Motor neuron (in vitro differentiated cells): Measurements from ENCODE around the gene FIBCD1. TPM values are rescaled to one million over a fixed set of nuclear protein-coding genes. Genes with fewer than 3 reads are reported as not detected.

ENCODE experiments used
- ATAC-seq, 8 experiments: fragments of 200-7000 bp; cut with Tn5 transposase; replicated peaks in 6 of 8; 2 replicates each; pipeline ENCODE4 v1.8.0; 2021; ENCODE audit warnings: mild to moderate bottlenecking in 8 of 8, moderate library complexity in 8 of 8
- H3K27ac ChIP-seq, 2 donors: fragments of 250-450 bp; sonication (Bioruptor Pico); 2 replicates each; pipeline ENCODE4 v1.9.0; 2021; ENCODE audit warnings: antibody characterized with exemption in 2 of 2, mild to moderate bottlenecking in 2 of 2, moderate library complexity in 1 of 2
- H3K4me1 ChIP-seq, 2 donors: fragments of 250-450 bp; sonication (Bioruptor Pico); replicated peaks in 1 of 2; 2 replicates each; pipeline ENCODE4 v1.6.1; 2021; ENCODE audit warnings: antibody characterized with exemption in 2 of 2, mild to moderate bottlenecking in 2 of 2, moderate library complexity in 1 of 2
- H3K4me3 ChIP-seq, 5 donors: fragments of 250-450 bp; sonication (Bioruptor Pico); 2 replicates each; pipeline ENCODE4 v1.9.0; 2021; ENCODE audit warnings: antibody characterized with exemption in 5 of 5, mild to moderate bottlenecking in 5 of 5, moderate library complexity in 4 of 5
- WGBS, 10 experiments: fragments of 450-650 bp; shearing (Covaris generic); methylation state at CpG; one replicate each; pipeline ENCODE4 v1.0.0; 2022; 5-methylcytosine and 5-hydroxymethylcytosine counted together
- in situ Hi-C, 9 experiments: fragments of 400-800 bp; cut with MboI; loops; one replicate each; pipeline ENCODE4 v1.15.0; 2021; ENCODE audit warnings: low sequenced_read_pairs in 9 of 9, low pct_unique_long_range_greater_than_20kb in 2 of 9; ENCODE audit not compliant: unreplicated experiment in 9 of 9
- total RNA-seq, 8 experiments: library from RNA; unstranded; fragments of 300-600 nt; gene quantifications; 2 replicates each; pipeline versions ENCODE4 v1.2.3 to v1.2.4, GENCODE V29; 2022

FIBCD1 gene, protein sequence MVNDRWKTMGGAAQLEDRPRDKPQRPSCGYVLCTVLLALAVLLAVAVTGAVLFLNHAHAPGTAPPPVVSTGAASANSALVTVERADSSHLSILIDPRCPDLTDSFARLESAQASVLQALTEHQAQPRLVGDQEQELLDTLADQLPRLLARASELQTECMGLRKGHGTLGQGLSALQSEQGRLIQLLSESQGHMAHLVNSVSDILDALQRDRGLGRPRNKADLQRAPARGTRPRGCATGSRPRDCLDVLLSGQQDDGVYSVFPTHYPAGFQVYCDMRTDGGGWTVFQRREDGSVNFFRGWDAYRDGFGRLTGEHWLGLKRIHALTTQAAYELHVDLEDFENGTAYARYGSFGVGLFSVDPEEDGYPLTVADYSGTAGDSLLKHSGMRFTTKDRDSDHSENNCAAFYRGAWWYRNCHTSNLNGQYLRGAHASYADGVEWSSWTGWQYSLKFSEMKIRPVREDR
- 1 to 10 TPM in 3 of 8 experiments, under 1 TPM in 5; 0.40 to 2.4 (median 0.54) TPM for total RNA-seq

DNA sequence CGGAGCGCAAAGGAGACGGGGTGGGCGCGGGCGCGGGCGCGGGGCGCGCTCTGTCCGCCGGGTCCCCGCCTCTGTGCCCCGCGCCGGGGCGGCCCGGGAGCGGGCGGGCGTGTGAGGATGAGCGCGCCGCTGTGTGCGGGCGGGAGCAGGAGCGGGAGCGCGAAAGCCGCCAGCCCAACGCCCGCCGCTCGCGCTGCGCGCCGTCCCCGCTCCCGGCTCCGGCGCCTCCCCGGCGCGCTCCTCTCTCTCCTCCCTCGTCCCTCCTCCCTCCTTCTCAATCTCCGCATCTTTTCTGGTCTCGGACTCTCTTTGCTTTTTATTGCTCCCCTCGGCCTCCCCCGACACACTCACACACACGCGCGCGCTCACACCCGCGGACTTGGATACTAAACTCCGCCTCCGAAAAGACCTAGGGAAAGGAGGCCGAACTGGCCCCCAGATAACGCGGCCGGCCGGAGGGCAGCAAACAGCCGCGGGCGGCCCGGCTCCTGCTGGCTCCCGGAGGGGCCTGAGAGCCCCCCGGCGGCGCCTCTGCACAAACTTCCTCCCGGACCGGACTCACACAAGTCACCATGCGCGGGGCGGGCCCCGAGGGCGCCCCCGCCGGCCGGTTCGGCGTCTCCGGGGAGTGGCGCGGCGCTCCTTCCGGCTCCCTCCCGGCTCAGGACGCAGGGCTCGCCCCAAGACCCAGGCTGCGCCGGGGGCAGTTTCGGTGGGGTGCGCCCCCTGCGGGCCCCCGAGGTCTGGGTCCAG lies at the start of gene FIBCD1:
Gene FIBCD1, minus strand, starts transcription at position 596 of the 753 bp plus-strand sequence. CDS start 640 bp downstream, outside the sequence.
- Histone ChIP-seq H3K4me1 (peaks cover 4 to 23% of the 10 kb centered on the region in 2 donors), H3K4me3 (peak within 1 kb of the TSS; percentile 35 to 43 (median 38)), H3K27ac (peak within 1 kb of the TSS; percentile 19 to 51)
- ATAC-seq, result peak; percentile 33 to 73 (median 59)
- 0 to 3% (median 0%) methylated on average over 3 to 6 of the region's 98 CpGs; no CpG with 5 or more reads in 7 of the 10 experiments for WGBS, 10 experiments
- in situ Hi-C loops, result no loop called here

DNA sequence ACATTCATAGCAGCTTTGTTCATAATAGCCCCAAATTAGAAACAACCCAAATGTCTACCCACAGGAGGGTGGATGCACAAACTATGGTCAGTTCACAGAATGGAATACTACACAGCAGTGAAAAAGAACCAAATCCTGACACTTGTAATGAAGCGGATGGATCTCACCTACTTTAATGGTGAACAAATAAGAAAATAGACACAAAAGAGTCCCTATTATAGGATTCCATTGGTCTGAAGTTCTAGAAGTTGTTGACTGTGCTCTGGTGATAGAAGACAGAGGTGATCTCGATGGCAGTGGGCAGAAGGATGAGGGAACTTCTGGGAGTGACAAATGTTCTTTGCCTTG lies 49.3 kb upstream of the FIBCD1 start:
- no peak for ATAC-seq
- no peak overlapping the region for H3K27ac ChIP-seq
- H3K4me3 ChIP-seq, result no peak overlapping the region
- 57 to 100% (median 100%) methylated on average over 1 to 2 of the region's 2 CpGs; no CpG with 5 or more reads in 2 of the 10 experiments for WGBS, 10 experiments
- H3K4me1 ChIP-seq, result peaks cover 55 to 61% of the 10 kb centered on the region in 2 donors
- in situ Hi-C loops, result loop anchor here in 4 of 9 experiments (25.0 kb wide), 3 partner anchors 99 to 276 kb away; partner anchors contain the start of gene AIF1L (in 1 of the 4)

DNA sequence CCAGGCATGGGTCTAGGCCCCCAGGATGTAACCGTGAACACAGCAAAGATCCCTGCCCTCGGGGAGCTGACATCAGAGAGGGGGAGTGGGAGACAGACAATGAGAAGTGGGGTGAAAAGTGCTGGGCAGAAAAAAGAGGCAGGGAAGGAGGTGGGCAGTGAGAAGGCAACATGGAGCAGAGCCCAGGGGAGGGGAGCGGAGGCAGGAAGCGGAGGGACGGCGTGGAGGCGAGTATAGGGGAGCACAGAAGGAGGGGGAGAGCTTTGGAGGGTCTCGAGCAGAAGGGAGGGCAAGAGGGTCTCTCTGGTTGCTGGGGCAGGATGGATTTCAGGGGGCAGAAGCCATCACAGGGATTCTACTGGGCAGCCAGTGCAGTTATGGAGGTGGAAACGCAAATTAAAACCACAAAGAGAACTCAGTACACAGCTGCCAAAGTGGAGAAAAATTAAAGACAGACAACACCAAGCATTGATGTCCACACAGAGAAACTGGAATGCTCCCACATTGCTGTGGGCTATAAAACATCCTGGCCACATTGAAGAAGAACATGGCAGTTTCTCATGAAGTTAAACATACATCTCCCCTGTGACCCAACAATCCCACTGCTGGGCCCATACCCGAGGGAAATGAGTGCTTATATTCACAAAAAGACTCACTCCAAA lies 48.8 kb upstream of the FIBCD1 start:
- Histone ChIP-seq H3K4me1 (peaks cover 60 to 65% of the 10 kb centered on the region in 2 donors), H3K4me3 (no peak overlapping the region), H3K27ac (peak overlapping the region; percentile 17 to 68)
- ATAC-seq, result no peak
- 17 to 92% (median 69%) methylated on average over 1 to 10 of the region's 10 CpGs; no CpG with 5 or more reads in 3 of the 10 experiments for WGBS, 10 experiments
- in situ Hi-C loops, result loop anchor here in 4 of 9 experiments (25.0 kb wide), 3 partner anchors 99 to 276 kb away; partner anchors contain the start of gene AIF1L (in 1 of the 4)

DNA sequence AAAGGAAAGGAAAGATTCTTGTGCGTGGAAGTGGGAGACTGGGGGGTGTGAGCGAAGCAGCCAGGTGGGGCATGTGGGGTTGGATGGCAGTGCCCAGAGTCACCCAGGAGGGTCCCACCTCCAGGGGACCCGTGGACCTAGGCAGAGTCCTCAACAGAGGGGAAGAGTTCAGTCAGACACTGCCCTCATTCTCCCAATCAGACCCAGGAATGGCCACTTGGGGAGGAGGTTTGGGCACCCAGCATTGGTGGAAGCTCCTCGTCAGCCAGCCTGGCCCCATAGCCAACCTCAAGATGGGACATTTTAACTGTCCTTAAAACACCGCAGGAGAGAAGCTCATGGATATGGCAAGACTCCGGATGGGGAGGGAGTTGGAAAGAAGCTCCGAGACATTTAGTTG lies 48.0 kb upstream of the FIBCD1 start:
- peaks cover 65 to 73% of the 10 kb centered on the region in 2 donors for H3K4me1 ChIP-seq
- no peak for ATAC-seq
- 75 to 100% (median 82%) methylated on average over 1 to 6 of the region's 7 CpGs; no CpG with 5 or more reads in 4 of the 10 experiments for WGBS, 10 experiments
- no peak overlapping the region for H3K4me3 ChIP-seq
- in situ Hi-C loops, result loop anchor here in 4 of 9 experiments (25.0 kb wide), 3 partner anchors 100 to 275 kb away; partner anchors contain the start of gene AIF1L (in 1 of the 4)
- H3K27ac ChIP-seq, result peak overlapping the region; percentile 68 to 72

DNA sequence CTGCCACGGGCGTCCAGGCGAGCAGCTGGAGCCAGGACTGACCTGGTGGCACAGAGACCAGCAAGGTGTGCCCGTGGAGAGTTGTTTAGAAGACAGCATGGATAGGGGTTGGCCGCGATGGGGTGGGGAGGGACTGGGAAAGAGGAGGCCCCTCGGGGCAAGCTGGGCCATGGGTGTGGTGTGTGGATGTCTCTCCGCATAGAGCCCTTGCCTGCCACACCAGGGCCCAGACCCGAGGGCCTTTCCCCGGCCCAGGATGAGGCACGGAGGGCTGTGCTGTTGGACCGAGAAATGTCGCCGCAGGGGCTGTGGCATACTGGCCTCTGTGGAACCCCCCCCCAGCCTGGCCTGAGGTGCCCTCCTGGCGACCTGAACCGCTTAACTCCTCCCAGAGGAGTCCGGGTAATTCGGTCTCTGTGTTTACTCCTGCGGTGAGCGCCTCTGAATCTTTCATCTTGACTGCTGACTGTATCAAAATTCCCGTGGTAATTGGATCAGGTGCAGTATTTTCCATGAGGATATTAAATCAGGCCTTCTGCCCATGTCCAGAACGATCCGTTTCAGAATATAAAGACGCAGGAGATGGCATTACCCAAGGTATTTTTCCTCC lies 47.4 kb upstream of the FIBCD1 start:
- in situ Hi-C loops, result loop anchor here in 4 of 9 experiments (25.0 kb wide), 3 partner anchors 101 to 274 kb away; partner anchors contain the start of gene AIF1L (in 1 of the 4)
- peak in 7 of 8 experiments; percentile 19 to 94 (median 35) for ATAC-seq
- WGBS, 10 experiments, result 32 to 100% (median 52%) methylated on average over 1 to 9 of the region's 24 CpGs; no CpG with 5 or more reads in 3 of the 10 experiments
- H3K27ac ChIP-seq, result peak overlapping the region; percentile 68 to 72
- H3K4me1 ChIP-seq, result peaks cover 65 to 73% of the 10 kb centered on the region in 2 donors
- no peak overlapping the region for H3K4me3 ChIP-seq

DNA sequence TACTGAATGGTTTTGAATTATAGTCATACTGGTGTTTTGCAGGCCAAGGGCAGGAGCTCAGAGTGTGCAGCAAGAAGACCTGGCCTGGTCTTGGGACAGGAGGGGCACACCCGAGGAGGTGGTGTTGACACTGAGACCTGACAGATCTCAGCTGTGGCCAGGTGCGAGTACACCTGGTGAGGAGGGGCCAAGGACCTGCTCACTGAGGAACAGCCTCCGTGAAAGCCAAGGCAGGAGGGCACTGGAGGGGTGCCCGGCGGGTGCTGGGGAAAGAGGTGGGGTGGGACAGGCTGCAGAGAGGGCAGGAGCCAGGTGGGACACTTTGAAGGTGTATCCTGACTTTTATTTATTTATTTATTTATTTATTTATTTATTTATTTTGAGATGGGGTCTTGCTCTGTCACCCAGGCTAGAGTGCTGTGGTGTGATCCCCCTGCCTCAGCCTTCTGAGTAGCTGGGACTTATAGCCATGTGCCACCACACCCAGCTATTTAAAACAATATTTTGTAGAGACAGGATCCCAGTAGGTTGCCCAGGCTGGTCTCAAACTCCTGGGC lies 46.6 kb upstream of the FIBCD1 start:
- whole genome bisulfite sequencing, 10 experiments, result 60 to 80% methylated on average over 1 of the region's 5 CpGs; no CpG with 5 or more reads in 8 of the 10 experiments
- Histone ChIP-seq H3K27ac (peak overlapping the region; percentile 68 to 72), H3K4me1 (peaks cover 65 to 73% of the 10 kb centered on the region in 2 donors), H3K4me3 (no peak overlapping the region)
- ATAC-seq, result peak in 2 of 8 experiments; percentile 7 to 20
- in situ Hi-C loops, result loop anchor here in 4 of 9 experiments (25.0 kb wide), 3 partner anchors 102 to 273 kb away; partner anchors contain the start of gene AIF1L (in 1 of the 4)

DNA sequence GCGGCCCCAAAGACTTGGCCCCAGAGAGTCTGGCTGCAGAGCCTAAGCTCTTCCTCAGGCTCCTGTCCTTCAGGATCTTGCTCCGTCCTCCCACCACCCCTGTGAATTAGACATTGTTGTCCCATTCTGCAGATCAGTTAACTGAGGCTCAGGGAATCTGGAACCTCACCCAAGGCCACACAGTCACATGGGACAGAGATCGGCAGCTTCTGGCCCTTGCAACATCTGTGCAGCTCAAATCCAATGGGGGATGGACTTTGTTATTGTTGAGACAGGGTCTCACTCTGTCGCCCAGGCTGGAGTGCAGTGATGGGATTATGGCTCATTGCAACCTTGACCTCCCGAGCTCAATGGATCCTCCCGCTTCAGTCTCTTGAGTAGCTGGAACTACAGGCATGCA lies 46.0 kb upstream of the FIBCD1 start:
- Histone ChIP-seq H3K4me1 (peaks cover 64 to 73% of the 10 kb centered on the region in 2 donors), H3K4me3 (no peak overlapping the region), H3K27ac (peak overlapping the region in 1 of 2 donors; percentile 31)
- in situ Hi-C loops, result loop anchor here in 4 of 9 experiments (25.0 kb wide), 3 partner anchors 102 to 273 kb away; partner anchors contain the start of gene AIF1L (in 1 of the 4)
- no peak for ATAC-seq
- WGBS, 10 experiments, result 20 to 100% (median 100%) methylated on average over 1 to 4 of the region's 6 CpGs; no CpG with 5 or more reads in 3 of the 10 experiments

DNA sequence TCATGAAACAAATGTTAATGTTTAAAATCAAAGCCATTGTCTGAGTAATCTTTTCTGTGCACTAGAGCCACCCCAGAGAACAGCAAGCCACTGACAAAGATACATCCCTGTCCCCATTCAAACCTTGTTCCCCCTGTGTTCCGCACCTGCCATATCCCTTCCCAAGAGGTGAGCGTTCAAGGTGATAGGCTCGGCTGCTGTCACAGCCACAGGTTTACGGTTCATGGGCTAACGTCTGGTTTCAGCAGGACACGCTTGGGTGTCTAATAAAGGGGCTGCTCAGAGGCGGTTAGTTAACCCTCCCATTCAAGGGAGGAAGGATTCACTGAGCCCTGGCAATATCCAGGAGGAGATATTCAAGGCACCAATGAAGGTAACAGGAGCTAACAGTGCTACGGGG lies 45.5 kb upstream of the FIBCD1 start:
- ATAC-seq, result no peak
- H3K4me1 ChIP-seq, result peaks cover 62 to 74% of the 10 kb centered on the region in 2 donors
- 58 to 100% (median 70%) methylated on average over 1 to 4 of the region's 8 CpGs; no CpG with 5 or more reads in 2 of the 10 experiments for WGBS, 10 experiments
- no peak overlapping the region for H3K4me3 ChIP-seq
- in situ Hi-C loops, result loop anchor here in 4 of 9 experiments (25.0 kb wide), 3 partner anchors 103 to 272 kb away; partner anchors contain the start of gene AIF1L (in 1 of the 4)
- peak overlapping the region in 1 of 2 donors; percentile 45 for H3K27ac ChIP-seq

DNA sequence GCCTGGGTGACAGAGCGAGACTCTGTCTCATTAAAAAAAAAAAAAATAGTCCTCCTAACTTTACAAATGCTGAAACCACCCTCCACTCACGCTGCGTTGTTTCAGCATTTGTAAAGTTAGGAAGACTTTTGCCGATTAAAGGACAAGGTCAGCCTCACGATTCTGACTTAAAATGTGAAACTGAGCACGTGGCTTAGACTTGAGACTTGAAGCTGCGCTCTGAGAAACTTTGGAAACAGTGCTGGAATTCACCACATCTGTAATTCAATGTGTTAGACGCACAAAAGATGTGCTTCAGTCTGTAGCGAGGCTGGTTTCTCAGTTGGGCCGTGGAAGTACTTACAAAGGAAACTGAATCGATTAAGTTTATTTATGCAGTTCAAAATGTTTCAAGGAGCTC lies 44.9 kb upstream of the FIBCD1 start:
- no peak overlapping the region for H3K4me3 ChIP-seq
- no peak for ATAC-seq
- H3K27ac ChIP-seq, result peak overlapping the region in 1 of 2 donors; percentile 77
- peaks cover 62 to 73% of the 10 kb centered on the region in 2 donors for H3K4me1 ChIP-seq
- in situ Hi-C loops, result loop anchor here in 4 of 9 experiments (25.0 kb wide), 3 partner anchors 103 to 272 kb away; partner anchors contain the start of gene AIF1L (in 1 of the 4)
- 22 to 66% (median 48%) methylated on average over 2 to 9 of the region's 11 CpGs; no CpG with 5 or more reads in 1 of the 10 experiments for WGBS, 10 experiments

DNA sequence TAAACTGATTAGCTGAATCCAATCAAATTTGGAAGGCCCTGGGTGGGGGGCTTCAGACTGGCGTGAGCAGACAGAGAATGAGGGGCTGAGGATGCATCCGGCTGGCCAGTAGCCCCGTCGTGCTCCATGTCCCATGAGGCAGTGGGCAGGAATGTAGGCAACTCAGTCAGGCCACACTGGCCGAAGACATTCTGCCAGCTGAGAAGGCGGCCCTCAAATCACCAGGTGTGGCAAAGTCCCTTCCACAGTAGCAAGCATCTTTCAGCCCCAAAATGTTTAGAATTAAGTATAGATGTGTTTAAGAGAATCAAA lies 44.3 kb upstream of the FIBCD1 start:
- Histone ChIP-seq H3K27ac (peak overlapping the region; percentile 33 to 77), H3K4me1 (peaks cover 62 to 70% of the 10 kb centered on the region in 2 donors), H3K4me3 (no peak overlapping the region)
- ATAC-seq, result no peak
- 37 to 100% (median 80%) methylated on average over 1 to 4 of the region's 6 CpGs; no CpG with 5 or more reads in 4 of the 10 experiments for WGBS, 10 experiments
- in situ Hi-C loops, result loop anchor here in 4 of 9 experiments (25.0 kb wide), 3 partner anchors 104 to 271 kb away; partner anchors contain the start of gene AIF1L (in 1 of the 4)
